OCI-LY1 (cell line): ENCODE data around the gene MAGEL2.

Experiments
- H2AFZ ChIP-seq: fragments of 200-600 bp; sonication (generic), shearing (Covaris generic); 2 replicates; pipeline ENCODE4 v1.6.0; 2014; ENCODE audit warnings: antibody characterized with exemption, mild to moderate bottlenecking, low read length
- H3F3A ChIP-seq: fragments of 200-600 bp; sonication (generic), shearing (Covaris generic); 2 replicates; pipeline ENCODE4 v1.6.0; 2014; ENCODE audit warnings: mild to moderate bottlenecking, antibody characterized with exemption, low read length, moderate library complexity; ENCODE audit not compliant: insufficient read depth
- H3K27ac ChIP-seq: fragments of 200-600 bp; sonication (generic); 2 replicates; pipeline ENCODE4 v1.5.1; 2014; ENCODE audit warnings: low read length, mixed run types, mild to moderate bottlenecking, low read depth; ENCODE audit not compliant: poor library complexity, severe bottlenecking
- H3K27me3 ChIP-seq: fragments of 200-600 bp; sonication (generic); 2 replicates; pipeline ENCODE4 v1.6.0; 2014; ENCODE audit warnings: antibody characterized with exemption, mild to moderate bottlenecking, low read length, moderate library complexity; ENCODE audit not compliant: insufficient read depth
- H3K36me3 ChIP-seq: fragments of 200-600 bp; sonication (generic); 2 replicates; pipeline ENCODE4 v1.6.1; 2014; ENCODE audit warnings: mild to moderate bottlenecking, antibody characterized with exemption, low read length, moderate library complexity, mixed read lengths; ENCODE audit not compliant: insufficient read depth
- H3K4me1 ChIP-seq: fragments of 200-600 bp; sonication (generic); 2 replicates; pipeline ENCODE4 v1.5.1; 2014; ENCODE audit warnings: mild to moderate bottlenecking, low read length, moderate library complexity; ENCODE audit not compliant: insufficient read depth, severe bottlenecking
- H3K4me2 ChIP-seq: fragments of 200-600 bp; sonication (generic), shearing (Covaris generic); 2 replicates; pipeline ENCODE4 v1.6.1; 2014; ENCODE audit warnings: low read length
- H3K4me3 ChIP-seq: fragments of 200-600 bp; sonication (generic); 2 replicates; pipeline ENCODE4 v1.5.1; 2014; ENCODE audit warnings: low read length, low read depth, mild to moderate bottlenecking, mixed read lengths; ENCODE audit not compliant: poor library complexity, severe bottlenecking
- H3K79me2 ChIP-seq: fragments of 200-600 bp; shearing (Covaris generic); 2 replicates; pipeline ENCODE4 v1.6.1; 2016; ENCODE audit warnings: mixed run types, low read length, mixed read lengths; ENCODE audit not compliant: insufficient read depth
- H3K9ac ChIP-seq: fragments of 200-600 bp; sonication (generic), shearing (Covaris generic); 2 replicates; pipeline ENCODE4 v1.6.1; 2014; ENCODE audit warnings: mild to moderate bottlenecking, low read length, mixed read lengths
- H3K9me2 ChIP-seq: fragments of 200-600 bp; sonication (generic), shearing (Covaris generic); 2 replicates; pipeline ENCODE4 v1.6.1; 2014; ENCODE audit warnings: low read depth, mild to moderate bottlenecking, low read length, mixed read lengths
- H3K9me3 ChIP-seq: fragments of 200-600 bp; shearing (Covaris generic); 2 replicates; pipeline ENCODE4 v1.6.1; 2014; ENCODE audit warnings: low read length, mixed read lengths
- H4K20me1 ChIP-seq: fragments of 200-600 bp; sonication (generic), shearing (Covaris generic); 2 replicates; pipeline ENCODE4 v1.6.0; 2016; ENCODE audit warnings: mild to moderate bottlenecking, low read length; ENCODE audit not compliant: insufficient read depth
- EZH2 ChIP-seq: fragments of 200-600 bp; sonication (generic), shearing (Covaris generic); IDR thresholded peaks from 2 replicates; pipeline ENCODE4 v1.8.0; 2017; ENCODE audit warnings: borderline replicate concordance, mixed run types, mild to moderate bottlenecking, antibody characterized with exemption, low read length, moderate library complexity, mixed read lengths
- TF ChIP-seq, protein P1 (sequence below): fragments of 200-600 bp; sonication (generic), shearing (Covaris generic); IDR thresholded peaks from 2 replicates; pipeline ENCODE4 v1.5.1; 2017; ENCODE audit warnings: mild to moderate bottlenecking, antibody characterized with exemption, low read length, moderate library complexity, mixed read lengths

The MAGEL2 gene

DNA sequence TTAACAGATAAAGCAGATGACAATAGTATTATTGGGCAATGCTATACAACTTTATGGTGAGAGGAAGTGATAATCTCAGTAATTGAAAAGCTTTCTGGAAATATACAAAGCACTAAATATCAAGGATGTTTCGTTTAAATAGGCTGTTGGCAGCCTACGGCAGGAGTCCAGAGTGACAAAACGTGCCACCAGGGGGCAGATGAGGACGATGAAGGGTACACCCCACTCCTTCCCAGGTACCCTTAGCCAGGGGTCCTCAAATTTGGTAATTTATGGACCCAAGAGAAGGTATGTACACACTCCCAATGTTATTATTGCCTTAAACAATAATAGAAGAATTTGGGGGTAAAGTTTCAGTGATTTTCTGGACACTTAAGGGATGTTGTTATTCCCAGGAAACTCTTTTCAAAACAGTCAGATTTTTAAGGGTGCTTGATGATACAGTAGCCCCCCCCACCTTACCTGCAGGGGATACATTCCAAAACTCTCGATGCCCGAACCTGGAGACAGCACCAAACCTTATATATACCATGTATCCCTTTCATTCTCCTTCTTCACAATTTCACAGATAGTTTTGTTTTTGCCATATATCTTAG, 1.4 kb upstream of the MAGEL2 start:
- H3K27ac ChIP-seq: no peak overlapping the region
- H3K4me1 ChIP-seq: no peaks in the 10 kb centered on the region
- no peaks in the 10 kb centered on the region for H3K79me2 ChIP-seq
- no peaks in the 10 kb centered on the region for H3F3A ChIP-seq
- no peaks in the 10 kb centered on the region for H3K36me3 ChIP-seq
- no peak overlapping the region for H2AFZ ChIP-seq
- H4K20me1 ChIP-seq: no peaks in the 10 kb centered on the region
- TF ChIP-seq EZH2: no peak
- TF ChIP-seq, protein P1, sequence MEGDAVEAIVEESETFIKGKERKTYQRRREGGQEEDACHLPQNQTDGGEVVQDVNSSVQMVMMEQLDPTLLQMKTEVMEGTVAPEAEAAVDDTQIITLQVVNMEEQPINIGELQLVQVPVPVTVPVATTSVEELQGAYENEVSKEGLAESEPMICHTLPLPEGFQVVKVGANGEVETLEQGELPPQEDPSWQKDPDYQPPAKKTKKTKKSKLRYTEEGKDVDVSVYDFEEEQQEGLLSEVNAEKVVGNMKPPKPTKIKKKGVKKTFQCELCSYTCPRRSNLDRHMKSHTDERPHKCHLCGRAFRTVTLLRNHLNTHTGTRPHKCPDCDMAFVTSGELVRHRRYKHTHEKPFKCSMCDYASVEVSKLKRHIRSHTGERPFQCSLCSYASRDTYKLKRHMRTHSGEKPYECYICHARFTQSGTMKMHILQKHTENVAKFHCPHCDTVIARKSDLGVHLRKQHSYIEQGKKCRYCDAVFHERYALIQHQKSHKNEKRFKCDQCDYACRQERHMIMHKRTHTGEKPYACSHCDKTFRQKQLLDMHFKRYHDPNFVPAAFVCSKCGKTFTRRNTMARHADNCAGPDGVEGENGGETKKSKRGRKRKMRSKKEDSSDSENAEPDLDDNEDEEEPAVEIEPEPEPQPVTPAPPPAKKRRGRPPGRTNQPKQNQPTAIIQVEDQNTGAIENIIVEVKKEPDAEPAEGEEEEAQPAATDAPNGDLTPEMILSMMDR: peak; percentile 64
- no peak overlapping the region for H3K9ac ChIP-seq
- H3K4me3 ChIP-seq: no peak overlapping the region
- no peaks in the 10 kb centered on the region for H3K9me2 ChIP-seq
- H3K27me3 ChIP-seq: 0 out of 2 replicates have a peak, but pooled peaks cover 3% of the 10 kb centered on the region
- H3K9me3 ChIP-seq: no peaks in the 10 kb centered on the region
- H3K4me2 ChIP-seq: no peak overlapping the region

DNA sequence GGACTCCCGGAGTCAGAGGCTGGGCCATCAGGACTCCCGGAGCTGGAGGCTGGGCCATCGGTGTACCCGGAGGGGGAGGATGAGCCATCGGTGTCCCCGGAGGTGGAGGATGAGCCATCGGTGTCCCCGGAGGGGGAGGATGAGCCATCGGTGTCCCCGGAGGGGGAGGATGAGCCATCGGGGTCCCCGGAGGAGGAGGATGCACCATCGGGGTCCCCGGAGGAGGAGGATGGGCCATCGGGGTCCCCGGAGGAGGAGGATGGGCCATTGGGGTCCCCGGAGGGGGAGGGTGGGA, 719 bp downstream of the MAGEL2 start:
- no peak overlapping the region for H3K4me3 ChIP-seq
- no peaks in the 10 kb centered on the region for H3F3A ChIP-seq
- H3K79me2 ChIP-seq: no peaks in the 10 kb centered on the region
- no peak overlapping the region for H3K9ac ChIP-seq
- H3K36me3 ChIP-seq: no peaks in the 10 kb centered on the region
- H2AFZ ChIP-seq: no peak overlapping the region
- no peaks in the 10 kb centered on the region for H3K9me3 ChIP-seq
- H3K9me2 ChIP-seq: no peaks in the 10 kb centered on the region
- H3K27me3 ChIP-seq: 0 out of 2 replicates have a peak, but pooled peaks cover 3% of the 10 kb centered on the region
- TF ChIP-seq EZH2: no peak
- TF ChIP-seq, protein P1: no peak
- H3K27ac ChIP-seq: no peak overlapping the region
- H3K4me1 ChIP-seq: no peaks in the 10 kb centered on the region
- no peaks in the 10 kb centered on the region for H4K20me1 ChIP-seq
- no peak overlapping the region for H3K4me2 ChIP-seq

DNA sequence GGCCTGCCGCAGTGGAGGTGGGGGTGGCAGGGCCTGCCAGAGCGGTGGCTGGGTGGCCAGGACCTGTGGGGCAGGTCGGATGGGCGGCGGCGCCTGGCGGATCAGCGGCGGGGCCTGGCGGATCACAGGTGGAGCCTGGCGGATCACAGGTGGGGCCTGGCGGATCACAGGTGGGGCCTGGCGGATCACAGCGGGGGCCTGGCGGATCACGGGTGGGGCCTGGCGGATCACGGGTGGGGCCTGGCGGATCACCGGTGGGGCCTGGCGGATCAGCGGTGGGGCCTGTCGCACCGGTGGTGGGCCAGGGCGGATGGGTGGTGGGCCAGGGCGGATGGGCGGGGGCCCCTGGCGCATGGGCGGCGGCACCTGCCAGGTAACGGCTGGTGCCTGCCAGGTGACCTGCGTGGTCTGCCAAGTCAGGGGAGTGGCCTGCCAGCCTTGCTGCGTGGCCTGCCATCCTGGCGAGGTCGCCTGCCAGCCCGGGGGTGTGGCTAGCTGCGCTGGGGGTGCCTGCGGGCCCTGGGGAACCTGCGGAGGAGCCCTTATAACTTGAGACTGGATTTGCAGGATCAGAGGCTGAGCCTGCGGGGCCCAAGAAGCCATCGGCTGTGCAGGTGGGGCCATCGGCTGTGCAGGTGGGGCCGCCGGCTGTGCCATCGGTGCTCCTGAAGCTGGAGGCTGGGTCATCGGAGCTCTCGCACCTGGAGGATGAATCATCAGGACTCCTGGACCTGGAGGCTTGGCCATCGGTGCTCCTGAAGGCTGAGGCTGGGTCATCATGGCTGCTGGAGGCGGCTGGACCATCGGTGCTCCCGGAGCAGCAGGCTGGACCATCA, 1.3 kb downstream of the MAGEL2 start:
- Histone ChIP-seq H3K9me2 (no peaks in the 10 kb centered on the region), H3K27ac (no peak overlapping the region), H3F3A (no peaks in the 10 kb centered on the region), H3K27me3 (0 out of 2 replicates have a peak, but pooled peaks cover 3% of the 10 kb centered on the region), H3K79me2 (no peaks in the 10 kb centered on the region), H3K4me1 (no peaks in the 10 kb centered on the region), H3K36me3 (no peaks in the 10 kb centered on the region), H3K9ac (no peak overlapping the region), H4K20me1 (no peaks in the 10 kb centered on the region), H3K9me3 (no peaks in the 10 kb centered on the region), H3K4me2 (no peak overlapping the region), H2AFZ (no peak overlapping the region), H3K4me3 (no peak overlapping the region)
- no peak for TF ChIP-seq EZH2
- TF ChIP-seq, protein P1: no peak
